MM.1S (cell line): ENCODE results near the gene OSTF1.

Experiments
- CTCF ChIP-seq: fragments of 300-600 bp; sonication (generic); IDR thresholded peaks from 2 replicates; pipeline ENCODE4 v1.5.1; 2016; ENCODE audit warnings: antibody characterized with exemption, low read length, mixed read lengths
- EZH2 ChIP-seq: fragments of 300-600 bp; sonication (generic); optimal IDR thresholded peaks from 2 replicates; pipeline ENCODE3; 2017; ENCODE audit warnings: low read depth, mild to moderate bottlenecking, antibody characterized with exemption, low read length, mixed read lengths
- EZH2phosphoT487 ChIP-seq: fragments of 300-600 bp; sonication (generic); IDR thresholded peaks from 2 replicates; pipeline ENCODE4 v1.6.1; 2018; ENCODE audit warnings: antibody characterized with exemption, low read length

- no peak for TF ChIP-seq EZH2
- no peak for TF ChIP-seq CTCF
- TF ChIP-seq EZH2phosphoT487: no peak
These were observed 61.5 kb downstream of the OSTF1 start for GRCh38 chr9:75149841-75150241.
